ENCODE results near the gene VSNL1. TPM values are rescaled to one million over a fixed set of nuclear protein-coding genes. Genes with fewer than 3 reads are reported as not detected.
A peak's percentile ranks its signal among the peaks of the same experiment; 100 is the strongest.

The VSNL1 gene
- total RNA-seq, 1 experiment from 2014 or later: 9.9 TPM

DNA sequence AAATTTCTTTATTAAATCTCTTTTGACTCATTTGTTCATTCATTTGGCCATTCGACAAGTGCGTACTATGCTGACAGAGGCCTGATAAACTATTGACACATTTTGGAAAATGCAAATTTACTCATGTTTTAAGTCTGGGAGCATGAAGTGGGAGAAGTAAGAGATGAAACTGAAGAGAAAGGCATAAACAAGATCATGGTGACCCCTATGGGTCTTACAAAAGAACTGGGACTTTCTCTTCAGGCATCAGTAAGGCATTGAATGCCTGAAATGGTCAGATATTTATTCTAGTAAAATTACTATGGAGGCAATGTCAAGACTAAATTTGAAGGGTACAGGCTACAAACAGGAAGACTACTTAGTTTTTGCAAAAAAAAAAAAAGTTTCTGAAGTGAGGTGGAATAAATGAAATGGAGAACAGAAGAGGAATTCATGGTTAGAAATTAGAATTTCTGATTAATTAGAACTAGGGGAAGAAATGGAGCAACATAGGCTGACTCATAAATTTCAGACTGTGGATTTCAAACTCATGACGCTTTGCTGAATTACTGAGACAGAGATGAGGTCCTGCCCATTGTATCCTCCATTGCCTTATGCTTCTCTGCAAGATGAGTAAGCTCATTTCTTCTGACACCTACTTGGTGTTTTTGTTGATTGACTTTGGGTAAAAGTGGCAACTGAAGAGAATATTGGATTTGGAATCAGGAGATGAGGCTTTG is 32.7 kb downstream of the VSNL1 start:
- Histone ChIP-seq H4K20me1 (ENCODE audit: control insufficient read depth, insufficient read depth, insufficient read length) (no peaks in the 10 kb centered on the region), H4K5ac (ENCODE audit: insufficient read length, low read depth, low read length) (no peak overlapping the region), H2BK20ac (ENCODE audit: low read depth, low read length, poor library complexity, severe bottlenecking) (no peak overlapping the region), H3K4ac (ENCODE audit: low read depth, low read length) (no peak overlapping the region), H3K56ac (ENCODE audit: insufficient read length, low read depth, low read length) (no peak overlapping the region), H3K14ac (ENCODE audit: insufficient read depth, low read length) (no peak overlapping the region), H4K91ac (ENCODE audit: insufficient read length, low read depth, low read length) (no peak overlapping the region), H3K4me1 (ENCODE audit: insufficient read depth, low read length) (peaks cover 6% of the 10 kb centered on the region; the same call in 1 of the 2 replicates), H3T11ph (ENCODE audit: low read length) (no peak overlapping the region), H2AFZ (ENCODE audit: low read length) (no peak overlapping the region), H2BK15ac (ENCODE audit: low read depth, low read length) (no peak overlapping the region), H3K79me1 (ENCODE audit: insufficient read depth, low read depth, low read length, poor library complexity, severe bottlenecking) (peaks cover 2% of the 10 kb centered on the region), H3K9me3 (ENCODE audit: control insufficient read depth, low read depth, low read length) (no peaks in the 10 kb centered on the region), H2BK12ac (ENCODE audit: insufficient read length, low read depth, low read length) (no peak overlapping the region), H3K18ac (ENCODE audit: insufficient read length, low read depth, low read length) (no peak overlapping the region), H2AK5ac (ENCODE audit: insufficient read length, low read length) (no peak overlapping the region), H3K23me2 (ENCODE audit: insufficient read length, low read depth, low read length, poor library complexity, severe bottlenecking) (no peaks in the 10 kb centered on the region), H4K8ac (replicated peaks; ENCODE audit: insufficient read length, low read depth, low read length) (no peak overlapping the region), H3K27ac (ENCODE audit: insufficient read length, low read depth, low read length) (no peak overlapping the region), H3K27me3 (ENCODE audit: insufficient read depth, low read length) (no peaks in the 10 kb centered on the region), H3K9ac (ENCODE audit: extremely low read depth, insufficient read length, low read length) (no peak overlapping the region), H3K79me2 (ENCODE audit: insufficient read depth, low read length) (peaks cover 5% of the 10 kb centered on the region; the same call in 1 of the 2 replicates), H2BK5ac (ENCODE audit: insufficient read length, low read length) (no peak overlapping the region), H3K4me2 (ENCODE audit: insufficient read depth, insufficient read length, low read length) (no peak overlapping the region), H3K23ac (ENCODE audit: insufficient read length, low read depth, low read length) (no peak overlapping the region), H2BK120ac (ENCODE audit: low read depth, low read length, poor library complexity, severe bottlenecking) (no peak overlapping the region)
- Mint-ChIP-seq H3K27me3 (ENCODE audit: low read depth) (no peaks in the 10 kb centered on the region), H3K9me3 (no peaks in the 10 kb centered on the region), H3K27ac (no peak overlapping the region), H3K4me3 (no peak overlapping the region), H3K4me1 (peaks cover 14 to 17% of the 10 kb centered on the region in 2 experiments), H3K36me3 (ENCODE audit: insufficient read depth in 1 of 3, low read depth in 3 of 3) (peaks cover 0 to 11% (median 0%) of the 10 kb centered on the region in 3 experiments; a peak in 5 of 7 replicates)
- peak; percentile 62 for TF ChIP-seq CTCF (conservative IDR thresholded peaks at IDR 0.05)
- WGBS (ENCODE audit: extremely low coverage, insufficient read length, low lambda C conversion rate): no CpG with 5 or more reads among the region's 3 CpGs
- DNase-seq: no peak
